ENCODE measurements around the gene ITPRIPL1. TPM values are rescaled to one million over a fixed set of nuclear protein-coding genes. Genes with fewer than 3 reads are reported as not detected.
"Not testable (repeated sequence)": the region's sequence is repeated elsewhere in the genome, so short reads cannot be mapped to it uniquely, and the experiment has no call there.

Gene ITPRIPL1
- total RNA-seq, 2 experiments from 2014 or later = 8.1 to 13.5 TPM

GRCh38 chr2:96287273-96287856 is 37.8 kb upstream of the ITPRIPL1 start:
- Histone ChIP-seq H3K27ac (ENCODE audit: low read depth, low read length, poor library complexity, severe bottlenecking) (no peak overlapping the region), H3K9me2 (ENCODE audit: insufficient read depth, low read length) (no peaks in the 10 kb centered on the region), H3K4me2 (ENCODE audit: low read length) (no peak overlapping the region), H2AFZ (ENCODE audit: low read length) (no peak overlapping the region), H4K20me1 (ENCODE audit: insufficient read depth, low read length) (no peaks in the 10 kb centered on the region), H3K9me3 (ENCODE audit: low read length) (no peaks in the 10 kb centered on the region), H3K79me2 (ENCODE audit: insufficient read depth, low read depth, low read length) (no peaks in the 10 kb centered on the region), H3K4me3 (ENCODE audit: low read depth, low read length, poor library complexity, severe bottlenecking) (no peak overlapping the region), H3K36me3 (ENCODE audit: insufficient read depth, low read length) (peaks cover 99% of the 10 kb centered on the region), H3K4me1 (ENCODE audit: insufficient read depth, low read length, poor library complexity, severe bottlenecking) (no peaks in the 10 kb centered on the region)
- no TSS peak for BruUV-seq (replicated peaks)
- TF ChIP-seq EZH2phosphoT487 (IDR thresholded peaks at IDR 0.05; ENCODE audit: borderline replicate concordance, low read depth, low read length) = no peak
- TF ChIP-seq CTCF (conservative IDR thresholded peaks at IDR 0.05; ENCODE audit: low read length) = no peak
- DNase-seq (ENCODE audit: low spot score) = no peak
- ChIA-PET POLR2A (no interaction called here), CTCF (ENCODE audit: unreplicated experiment) (no interaction called here)
- intact Hi-C loops (cut with micrococcal nuclease; ENCODE audit: unreplicated experiment) = no loop called here

GRCh38 chr2:96291751-96292150 is 33.4 kb upstream of the ITPRIPL1 start:
- no TSS peak for BruUV-seq (replicated peaks)
- POLR2A ChIA-PET = no interaction called here
- CTCF ChIA-PET (ENCODE audit: unreplicated experiment) = interaction anchor here (0.6 kb wide), 1 partner anchor 37 kb away, joined by 4 read pairs; no protein-coding TSS in a partner anchor

DNA sequence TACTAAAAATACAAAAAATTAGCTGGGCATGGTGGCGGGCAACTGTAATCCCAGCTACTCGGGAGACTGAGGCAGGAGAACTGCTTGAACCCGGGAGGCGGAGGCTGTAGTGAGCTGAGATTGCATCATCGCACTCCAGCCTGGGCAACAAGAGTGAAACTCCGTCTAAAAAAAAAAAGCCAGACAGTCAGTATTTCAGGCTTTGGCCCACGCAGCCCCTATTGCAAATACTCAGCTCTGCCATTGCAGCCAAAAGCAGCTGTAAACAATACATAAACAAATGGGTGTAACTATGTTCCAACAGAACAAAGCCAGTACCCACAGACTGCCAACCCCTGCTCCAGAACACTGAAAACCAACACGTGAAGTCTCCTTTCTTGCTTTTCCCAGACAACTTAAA is 30.8 kb upstream of the ITPRIPL1 start:
- H4K20me1 ChIP-seq (ENCODE audit: insufficient read depth, low read length); H3K4me3 ChIP-seq (ENCODE audit: low read depth, low read length, poor library complexity, severe bottlenecking); H3K27ac ChIP-seq (ENCODE audit: low read depth, low read length, poor library complexity, severe bottlenecking); H3K9me3 ChIP-seq (ENCODE audit: low read length); DNase-seq (ENCODE audit: low spot score); H3K79me2 ChIP-seq (ENCODE audit: insufficient read depth, low read depth, low read length); H3K9me2 ChIP-seq (ENCODE audit: insufficient read depth, low read length); H3K4me2 ChIP-seq (ENCODE audit: low read length); H3K4me1 ChIP-seq (ENCODE audit: insufficient read depth, low read length, poor library complexity, severe bottlenecking); BruUV-seq (replicated peaks); CTCF ChIA-PET (ENCODE audit: unreplicated experiment); H2AFZ ChIP-seq (ENCODE audit: low read length): not testable (repeated sequence)
- POLR2A ChIA-PET = interaction anchor here (0.8 to 0.9 kb wide), 2 partner anchors 10 to 52 kb away, joined by 4 to 6 read pairs; no protein-coding TSS in a partner anchor
- peaks cover 99% of the 10 kb centered on the region for H3K36me3 ChIP-seq (ENCODE audit: insufficient read depth, low read length)
- intact Hi-C loops (cut with micrococcal nuclease; ENCODE audit: unreplicated experiment) = loop anchor here (5.0 kb wide), 1 partner anchor 48 kb away; no protein-coding TSS in a partner anchor

More at GRCh38 chr2:96291751-96292150, 33.4 kb upstream of the ITPRIPL1 start:
- TF ChIP-seq EZH2phosphoT487 (IDR thresholded peaks at IDR 0.05; ENCODE audit: borderline replicate concordance, low read depth, low read length) (no peak), CTCF (conservative IDR thresholded peaks at IDR 0.05; ENCODE audit: low read length) (no peak)
- Histone ChIP-seq H3K4me1 (ENCODE audit: insufficient read depth, low read length, poor library complexity, severe bottlenecking) (no peaks in the 10 kb centered on the region), H4K20me1 (ENCODE audit: insufficient read depth, low read length) (no peaks in the 10 kb centered on the region), H2AFZ (ENCODE audit: low read length) (no peak overlapping the region), H3K4me3 (ENCODE audit: low read depth, low read length, poor library complexity, severe bottlenecking) (no peak overlapping the region), H3K9me3 (ENCODE audit: low read length) (no peaks in the 10 kb centered on the region), H3K4me2 (ENCODE audit: low read length) (no peak overlapping the region), H3K36me3 (ENCODE audit: insufficient read depth, low read length) (peaks cover 99% of the 10 kb centered on the region), H3K27ac (ENCODE audit: low read depth, low read length, poor library complexity, severe bottlenecking) (no peak overlapping the region), H3K79me2 (ENCODE audit: insufficient read depth, low read depth, low read length) (no peaks in the 10 kb centered on the region), H3K9me2 (ENCODE audit: insufficient read depth, low read length) (no peaks in the 10 kb centered on the region)
- DNase-seq (ENCODE audit: low spot score) = no peak
- intact Hi-C loops (cut with micrococcal nuclease; ENCODE audit: unreplicated experiment) = loop anchor here (5.0 kb wide), 1 partner anchor 51 kb away; no protein-coding TSS in a partner anchor
